Stomach smooth muscle (tissue), 2 donors: ENCODE measurements around the gene SLC4A4.

Source experiments
- H3K27ac ChIP-seq: one replicate; pipeline ENCODE4 v1.7.0; 2013; ENCODE audit warnings: mild to moderate bottlenecking, low read length, inconsistent platforms
- H3K27me3 ChIP-seq, 2 donors: one replicate each; pipeline ENCODE4 v1.7.0; 2013; ENCODE audit warnings: low read length in 2 of 2; ENCODE audit not compliant: insufficient read depth in 2 of 2, control insufficient read depth in 1 of 2
- H3K36me3 ChIP-seq, 2 donors: one replicate each; pipeline ENCODE4 v1.7.0; 2013; ENCODE audit warnings: low read length in 2 of 2; ENCODE audit not compliant: control insufficient read depth in 2 of 2, insufficient read depth in 2 of 2
- H3K4me1 ChIP-seq: one replicate; pipeline ENCODE4 v1.7.0; 2013; ENCODE audit warnings: low read length; ENCODE audit not compliant: control insufficient read depth, insufficient read depth
- H3K4me3 ChIP-seq, 2 donors: one replicate each; pipeline ENCODE4 v1.7.0; 2013; ENCODE audit warnings: low read length in 2 of 2
- H3K9ac ChIP-seq, 2 donors: one replicate each; pipeline ENCODE4 v1.7.0; 2013; ENCODE audit warnings: low read length in 2 of 2, mild to moderate bottlenecking in 1 of 2
- H3K9me3 ChIP-seq, 2 donors: one replicate each; pipeline ENCODE4 v1.7.0; 2013; ENCODE audit warnings: low read length in 2 of 2; ENCODE audit not compliant: control insufficient read depth in 2 of 2
- donor health status: healthy.
- donor health status: Pancreatic carcinoma.

The SLC4A4 gene

DNA sequence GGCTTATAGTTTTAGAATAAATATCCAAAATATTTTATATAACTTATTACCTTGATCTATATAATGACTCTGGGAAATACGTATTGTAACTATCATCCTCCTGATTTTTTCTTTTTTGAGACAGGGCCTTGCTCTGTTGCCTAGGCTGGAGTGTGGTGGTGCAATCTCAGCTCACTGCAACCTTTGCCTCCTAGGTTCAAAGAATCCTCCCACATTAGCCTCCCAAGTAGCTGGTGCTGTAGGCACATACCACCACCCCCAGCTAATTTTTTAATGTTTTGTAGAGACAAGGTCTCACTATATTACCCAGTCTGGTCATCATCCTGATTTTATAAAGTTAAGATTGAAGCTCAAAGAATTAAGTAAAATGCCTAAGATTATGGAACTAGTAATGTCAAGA lies 193.6 kb downstream of the SLC4A4 start:
- H3K27me3 ChIP-seq = no peaks in the 10 kb centered on the region
- no peak overlapping the region for H3K27ac ChIP-seq
- H3K9ac ChIP-seq = no peak overlapping the region

DNA sequence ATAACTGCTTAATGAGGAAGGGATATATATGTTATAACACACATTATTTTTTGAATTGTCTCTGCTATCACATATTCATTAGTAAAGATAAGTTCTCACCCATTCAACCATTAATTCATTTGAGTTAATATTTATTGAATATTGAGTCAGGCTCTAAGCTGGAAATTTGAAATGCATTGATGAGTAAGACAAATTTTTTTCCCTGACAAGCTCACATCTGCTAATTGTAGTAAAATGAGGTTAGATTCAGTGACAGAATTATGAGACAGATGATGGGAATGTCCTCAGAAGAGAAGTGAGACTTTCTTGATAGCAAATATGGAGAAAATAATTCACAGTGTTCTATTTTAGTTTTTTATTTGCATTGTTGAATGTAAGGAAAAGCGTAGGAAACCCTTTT lies 194.3 kb downstream of the SLC4A4 start:
- Histone ChIP-seq H3K4me1 (no peaks in the 10 kb centered on the region), H3K4me3 (no peak overlapping the region), H3K27me3 (no peaks in the 10 kb centered on the region), H3K27ac (no peak overlapping the region), H3K9me3 (no peaks in the 10 kb centered on the region), H3K36me3 (no peaks in the 10 kb centered on the region), H3K9ac (no peak overlapping the region)

More for the DNA sequence above, 193.6 kb downstream of the SLC4A4 start:
- Histone ChIP-seq H3K9me3 (no peaks in the 10 kb centered on the region), H3K4me1 (no peaks in the 10 kb centered on the region), H3K4me3 (no peak overlapping the region), H3K36me3 (no peaks in the 10 kb centered on the region)

DNA sequence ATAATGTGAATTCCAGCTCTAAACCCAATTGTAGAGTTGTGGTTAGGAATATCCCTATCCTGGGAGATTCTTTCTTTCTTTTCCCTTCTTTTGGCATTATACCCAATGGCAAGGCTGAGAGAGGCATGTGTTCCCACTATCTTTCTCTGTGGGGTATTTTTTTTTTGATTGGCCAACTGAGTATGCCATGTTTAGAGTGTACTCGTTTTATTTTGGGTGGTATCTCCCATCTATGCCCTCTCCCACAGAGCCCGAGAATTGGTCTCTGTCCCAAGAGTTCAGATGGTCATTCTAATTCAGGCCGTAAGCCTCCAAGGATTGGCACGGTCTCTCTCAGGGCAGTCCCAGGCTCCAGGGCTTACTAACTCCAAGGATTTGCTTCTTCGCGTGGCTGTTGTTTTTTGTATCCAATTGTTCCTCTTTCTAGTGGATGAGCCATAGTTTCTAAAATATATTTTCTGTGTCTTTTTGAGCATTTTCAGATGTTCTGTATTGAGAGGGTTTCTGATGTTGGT lies 198.8 kb downstream of the SLC4A4 start:
- Histone ChIP-seq H3K36me3 (no peaks in the 10 kb centered on the region), H3K27me3 (no peaks in the 10 kb centered on the region), H3K4me1 (no peaks in the 10 kb centered on the region), H3K27ac (no peak overlapping the region), H3K9me3 (no peaks in the 10 kb centered on the region), H3K4me3 (no peak overlapping the region), H3K9ac (no peak overlapping the region)

DNA sequence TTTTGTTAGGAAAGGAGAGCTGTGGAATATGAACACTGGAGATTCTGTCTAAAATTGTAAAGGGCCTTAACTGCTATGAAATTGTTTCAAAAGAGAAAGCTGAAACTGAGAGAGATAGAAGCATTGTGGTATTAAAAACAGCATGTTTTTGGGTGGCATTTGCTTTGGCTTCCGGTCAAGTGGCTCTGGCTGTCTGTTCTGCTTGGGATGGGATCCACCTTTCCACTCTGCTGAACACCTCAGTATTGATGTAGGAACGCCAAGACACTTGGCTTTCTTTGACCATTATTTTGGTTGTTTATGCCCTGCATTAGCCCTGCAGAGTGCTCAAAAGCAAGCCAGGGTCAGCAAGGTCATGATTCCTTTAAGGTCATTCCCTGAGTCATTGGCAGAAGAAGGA lies 199.7 kb downstream of the SLC4A4 start:
- H3K4me1 ChIP-seq = no peaks in the 10 kb centered on the region
- H3K4me3 ChIP-seq = no peak overlapping the region
- no peaks in the 10 kb centered on the region for H3K27me3 ChIP-seq
- no peaks in the 10 kb centered on the region for H3K9me3 ChIP-seq
- H3K9ac ChIP-seq = no peak overlapping the region
- H3K27ac ChIP-seq = no peak overlapping the region
- no peaks in the 10 kb centered on the region for H3K36me3 ChIP-seq

DNA sequence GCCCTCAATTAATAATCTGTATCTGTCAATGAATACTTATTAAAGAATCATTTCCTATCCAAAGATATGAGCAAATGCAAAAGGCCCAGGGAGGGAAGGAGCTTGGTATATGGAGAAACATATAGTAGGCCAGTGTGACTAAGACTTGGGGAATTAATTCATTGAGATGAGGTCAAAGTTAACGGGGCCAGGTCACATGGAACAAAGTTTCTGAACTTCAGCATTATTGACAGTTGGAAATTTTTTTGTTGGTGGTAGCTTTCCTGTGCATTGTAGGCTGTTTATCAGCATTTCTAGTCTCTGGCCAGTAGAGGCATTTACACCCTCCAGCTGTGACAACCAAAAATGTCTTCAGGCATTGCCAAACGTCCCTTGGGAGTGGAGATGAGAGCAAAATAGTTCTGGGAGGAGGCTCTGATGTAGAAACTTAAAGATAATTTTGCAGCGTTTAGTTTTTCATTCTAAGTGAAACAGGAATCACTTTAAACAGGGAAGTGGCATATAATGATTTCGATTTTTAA lies 202.0 kb downstream of the SLC4A4 start:
- no peaks in the 10 kb centered on the region for H3K4me1 ChIP-seq
- H3K27ac ChIP-seq = no peak overlapping the region
- H3K9me3 ChIP-seq = no peaks in the 10 kb centered on the region
- H3K4me3 ChIP-seq = no peak overlapping the region
- H3K9ac ChIP-seq = no peak overlapping the region
- no peaks in the 10 kb centered on the region for H3K27me3 ChIP-seq
- no peaks in the 10 kb centered on the region for H3K36me3 ChIP-seq

DNA sequence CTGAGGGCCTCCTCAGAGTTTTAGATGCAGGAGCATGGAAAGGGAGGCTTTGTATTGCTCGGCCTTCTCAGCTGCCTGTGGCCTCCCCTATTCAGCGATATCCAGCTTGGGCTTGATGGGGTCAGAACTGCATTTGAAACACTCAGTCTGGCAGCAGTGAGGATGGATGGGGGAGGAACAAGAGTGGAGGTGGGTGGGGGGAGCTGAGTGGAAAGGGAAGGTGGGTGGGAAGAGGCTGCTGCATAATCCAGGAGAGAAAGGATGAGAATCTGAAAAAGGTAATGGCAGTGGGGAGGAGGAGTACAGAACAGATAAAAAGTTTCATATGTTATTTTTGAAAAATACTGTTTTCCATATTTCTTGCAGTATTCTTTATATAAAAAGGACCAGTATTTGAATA lies 202.7 kb downstream of the SLC4A4 start:
- H3K4me1 ChIP-seq = no peaks in the 10 kb centered on the region
- no peaks in the 10 kb centered on the region for H3K27me3 ChIP-seq
- no peak overlapping the region for H3K4me3 ChIP-seq
- no peaks in the 10 kb centered on the region for H3K9me3 ChIP-seq
- no peak overlapping the region for H3K27ac ChIP-seq
- H3K9ac ChIP-seq = no peak overlapping the region
- no peaks in the 10 kb centered on the region for H3K36me3 ChIP-seq

DNA sequence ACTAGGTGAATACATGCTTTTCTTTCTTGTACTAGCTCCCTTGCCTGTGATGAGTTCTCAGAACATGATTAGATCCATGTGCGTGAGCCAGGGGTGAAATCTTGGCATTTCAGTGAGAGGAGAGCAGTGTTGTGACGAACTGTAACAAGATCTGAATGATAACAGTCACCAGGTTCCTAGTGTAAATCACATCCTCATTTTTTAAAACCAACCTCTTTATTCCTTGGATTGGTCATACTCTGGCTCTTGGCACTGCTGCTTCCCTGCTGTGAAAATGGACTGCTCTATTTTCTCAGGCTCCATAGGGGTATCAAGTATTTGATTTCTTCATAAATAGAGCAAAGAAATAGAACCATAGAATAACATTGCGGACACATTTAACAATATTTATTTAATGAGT lies 206.3 kb downstream of the SLC4A4 start:
- no peak overlapping the region for H3K27ac ChIP-seq
- no peaks in the 10 kb centered on the region for H3K36me3 ChIP-seq
- no peak overlapping the region for H3K4me3 ChIP-seq
- H3K4me1 ChIP-seq = no peaks in the 10 kb centered on the region
- H3K9ac ChIP-seq = no peak overlapping the region
- no peaks in the 10 kb centered on the region for H3K27me3 ChIP-seq
- no peaks in the 10 kb centered on the region for H3K9me3 ChIP-seq

DNA sequence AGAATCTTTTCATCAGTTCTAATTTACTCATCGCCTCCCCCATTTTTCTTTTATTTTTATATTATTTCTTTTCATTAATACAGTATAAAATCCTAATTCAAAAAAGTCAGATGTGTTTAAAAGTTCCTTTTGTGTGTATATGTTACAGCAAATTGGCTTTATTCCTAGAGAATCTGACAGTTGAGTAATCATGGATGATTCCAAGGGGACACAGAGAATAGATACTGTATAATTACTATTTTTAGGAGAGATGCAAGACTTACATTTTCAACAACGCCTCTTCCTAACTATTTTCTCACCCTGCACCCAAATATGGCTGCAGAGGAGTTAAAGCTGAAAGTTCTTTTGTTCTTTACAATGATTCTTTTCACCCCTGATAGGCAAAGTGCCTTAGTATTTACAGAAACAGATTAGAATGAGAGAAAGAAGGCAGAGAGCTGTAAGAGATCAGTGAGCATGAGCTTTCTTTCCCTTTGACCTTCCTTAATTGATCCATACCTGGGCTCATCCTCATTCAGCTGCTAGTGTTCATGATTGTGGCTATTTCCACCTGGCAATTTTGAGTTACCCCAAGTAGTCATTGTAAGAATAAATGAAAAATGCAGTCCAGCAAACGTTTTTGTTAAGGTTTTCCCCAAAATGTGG lies 210.8 kb downstream of the SLC4A4 start:
- H3K27me3 ChIP-seq = no peaks in the 10 kb centered on the region
- H3K4me1 ChIP-seq = no peaks in the 10 kb centered on the region
- no peak overlapping the region for H3K4me3 ChIP-seq
- no peak overlapping the region for H3K27ac ChIP-seq
- H3K36me3 ChIP-seq = no peaks in the 10 kb centered on the region
- no peaks in the 10 kb centered on the region for H3K9me3 ChIP-seq
- no peak overlapping the region for H3K9ac ChIP-seq

DNA sequence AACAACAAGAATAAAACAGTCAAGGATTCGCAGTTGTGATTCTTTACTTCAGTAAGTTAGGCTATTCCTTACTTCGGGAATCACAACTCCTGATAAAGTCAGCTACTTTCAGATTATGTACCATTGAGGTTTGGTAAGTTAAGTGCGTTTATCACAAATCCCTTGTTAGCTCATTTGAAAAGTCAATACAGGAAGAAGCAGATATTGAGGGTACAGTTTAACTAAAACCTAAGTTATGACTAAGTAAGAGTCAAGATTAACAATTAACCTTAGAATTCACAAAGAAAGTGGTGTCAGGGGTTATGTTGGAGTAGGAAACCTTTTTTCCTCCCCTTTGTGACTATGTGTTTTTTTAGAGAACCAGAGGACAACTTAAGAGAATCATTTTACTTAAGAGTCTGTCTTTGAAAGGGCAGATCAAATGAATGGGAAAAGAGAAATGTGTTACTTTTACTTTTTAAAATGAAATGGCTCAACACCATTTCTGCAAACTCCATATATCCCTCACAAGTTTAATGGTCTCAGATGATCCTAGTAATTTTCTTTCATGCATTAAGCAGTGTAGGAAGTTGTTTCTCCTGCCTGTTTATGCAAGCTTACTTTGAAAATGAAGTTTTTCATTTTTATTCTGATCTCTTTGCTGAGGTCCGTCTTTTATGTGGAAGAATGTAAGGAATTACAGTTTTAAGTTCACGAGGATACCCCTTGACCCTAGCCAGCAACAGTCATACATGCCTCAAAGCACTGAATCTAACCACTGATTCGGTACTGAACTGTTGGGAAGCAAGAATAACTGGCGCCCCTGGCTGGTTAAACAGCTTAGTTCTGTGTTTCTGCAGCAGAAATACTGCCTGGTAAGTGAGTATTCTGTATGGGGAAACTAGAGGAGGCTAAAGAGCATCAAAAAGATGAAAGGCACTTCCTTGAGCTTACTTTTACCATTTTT lies 211.7 kb downstream of the SLC4A4 start:
- Histone ChIP-seq H3K9ac (no peak overlapping the region), H3K27ac (no peak overlapping the region), H3K4me3 (no peak overlapping the region), H3K36me3 (no peaks in the 10 kb centered on the region), H3K27me3 (no peaks in the 10 kb centered on the region), H3K4me1 (no peaks in the 10 kb centered on the region), H3K9me3 (no peaks in the 10 kb centered on the region)

DNA sequence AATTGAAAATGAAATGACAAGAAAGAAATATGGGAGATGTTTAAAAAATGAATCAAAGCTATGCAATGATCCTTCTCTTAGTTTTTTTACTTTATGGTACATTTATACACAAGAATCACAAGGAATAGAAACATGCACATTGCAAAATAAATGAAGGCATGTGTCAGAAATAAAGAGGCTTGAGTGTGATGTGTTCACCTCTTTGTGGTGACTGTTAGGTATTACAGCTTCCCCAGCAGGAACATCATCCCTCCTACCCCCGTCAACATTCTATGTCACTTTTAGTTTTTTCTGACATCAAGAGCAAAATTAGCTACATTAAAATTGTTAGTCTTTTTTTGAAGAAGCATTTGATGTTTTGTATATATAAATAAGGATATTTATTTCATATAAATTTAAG lies 214.8 kb downstream of the SLC4A4 start:
- Histone ChIP-seq H3K27ac (no peak overlapping the region), H3K9ac (no peak overlapping the region), H3K27me3 (no peaks in the 10 kb centered on the region), H3K4me1 (no peaks in the 10 kb centered on the region), H3K36me3 (no peaks in the 10 kb centered on the region), H3K9me3 (no peaks in the 10 kb centered on the region), H3K4me3 (no peak overlapping the region)
